Measurements from ENCODE around the gene VPS52. TPM values are rescaled to one million over a fixed set of nuclear protein-coding genes. Genes with fewer than 3 reads are reported as not detected.

Gene VPS52
- total RNA-seq, 3 donors from 2014 or later: 58.2 to 82.6 (median 72.7) TPM

GRCh38 chr6:33216117-33216649 lies 55.5 kb downstream of the VPS52 start:
- no peak overlapping the region for H3K4me3 ChIP-seq
- DNase-seq (no peak), ATAC-seq (no peak)
- H3K4me1 ChIP-seq (ENCODE audit: low read depth): peaks cover 9% of the 10 kb centered on the region
- no peak for TF ChIP-seq CTCF (IDR thresholded peaks at IDR 0.05)
- no peaks in the 10 kb centered on the region for H3K9me3 ChIP-seq
- no peaks in the 10 kb centered on the region for H3K36me3 ChIP-seq (ENCODE audit: low read depth)
- intact Hi-C loops (cut with DNase I, micrococcal nuclease): no loop called here

GRCh38 chr6:33215271-33216116 lies 56.2 kb downstream of the VPS52 start:
- DNase-seq (no peak), ATAC-seq (no peak)
- Histone ChIP-seq H3K36me3 (ENCODE audit: low read depth) (no peaks in the 10 kb centered on the region), H3K4me1 (ENCODE audit: low read depth) (peaks cover 9% of the 10 kb centered on the region), H3K9me3 (no peaks in the 10 kb centered on the region), H3K4me3 (no peak overlapping the region)
- TF ChIP-seq CTCF (IDR thresholded peaks at IDR 0.05): no peak
- intact Hi-C loops (cut with DNase I, micrococcal nuclease): no loop called here

GRCh38 chr6:33213989-33214335 lies 57.7 kb downstream of the VPS52 start:
- DNase-seq (no peak), ATAC-seq (no peak)
- Histone ChIP-seq H3K36me3 (ENCODE audit: low read depth) (no peaks in the 10 kb centered on the region), H3K4me3 (no peak overlapping the region), H3K4me1 (ENCODE audit: low read depth) (peaks cover 12% of the 10 kb centered on the region), H3K9me3 (no peaks in the 10 kb centered on the region)
- intact Hi-C loops (cut with DNase I, micrococcal nuclease): no loop called here
- TF ChIP-seq CTCF (IDR thresholded peaks at IDR 0.05): no peak

- no peak for TF ChIP-seq CTCF (IDR thresholded peaks at IDR 0.05)
- Histone ChIP-seq H3K4me1 (ENCODE audit: low read depth) (peaks cover 15% of the 10 kb centered on the region), H3K4me3 (no peak overlapping the region), H3K9me3 (no peaks in the 10 kb centered on the region), H3K36me3 (ENCODE audit: low read depth) (no peaks in the 10 kb centered on the region)
- ATAC-seq (peak; percentile 36), DNase-seq (peak in 1 of 3 donors; percentile 55)
- intact Hi-C loops (cut with DNase I, micrococcal nuclease): no loop called here
Observed at GRCh38 chr6:33213166-33213988, 58.3 kb downstream of the VPS52 start.

GRCh38 chr6:33212857-33213165 lies 58.9 kb downstream of the VPS52 start:
- Histone ChIP-seq H3K4me1 (ENCODE audit: low read depth) (peaks cover 15% of the 10 kb centered on the region), H3K4me3 (no peak overlapping the region), H3K36me3 (ENCODE audit: low read depth) (no peaks in the 10 kb centered on the region), H3K9me3 (no peaks in the 10 kb centered on the region)
- intact Hi-C loops (cut with DNase I, micrococcal nuclease): no loop called here
- DNase-seq (no peak), ATAC-seq (no peak)
- no peak for TF ChIP-seq CTCF (IDR thresholded peaks at IDR 0.05)

All from mucosa of descending colon (tissue), 3 donors.